GM23338 (cell line): ENCODE measurements around the gene TSC22D2. TPM values are rescaled to one million over a fixed set of nuclear protein-coding genes. Genes with fewer than 3 reads are reported as not detected.

Experiments
- ATAC-seq: fragments of 200-7000 bp; cut with Tn5 transposase; 3 replicates; pipeline ENCODE4 v1.9.1; 2020
- DNase-seq: peaks from one replicate; pipeline ENCODE4 v3.0.0-alpha.2; 2015; ENCODE audit warnings: low spot score
- H2AFZ ChIP-seq: fragments of 200-600 bp; sonication (generic); 2 replicates; pipeline ENCODE4 v1.8.0; 2016; ENCODE audit warnings: antibody characterized with exemption, mild to moderate bottlenecking, moderate library complexity
- H3F3A ChIP-seq: fragments of 200-600 bp; sonication (generic); replicated peaks from 2 replicates; pipeline ENCODE4 v1.8.0; 2017; ENCODE audit warnings: antibody characterized with exemption, mixed run types, low read depth
- H3K27ac ChIP-seq: fragments of 200-600 bp; sonication (generic); 2 replicates; pipeline ENCODE4 v1.6.1; 2016; ENCODE audit warnings: low read depth
- H3K27me3 ChIP-seq: fragments of 200-600 bp; sonication (generic); 2 replicates; pipeline ENCODE4 v1.8.0; 2016; ENCODE audit warnings: mild to moderate bottlenecking, mixed run types, moderate library complexity; ENCODE audit not compliant: insufficient read depth
- H3K36me3 ChIP-seq: fragments of 200-600 bp; sonication (generic); 2 replicates; pipeline ENCODE4 v1.8.0; 2016; ENCODE audit warnings: mild to moderate bottlenecking; ENCODE audit not compliant: insufficient read depth
- H3K4me1 ChIP-seq: fragments of 200-600 bp; sonication (generic); 2 replicates; pipeline ENCODE4 v1.8.0; 2016; ENCODE audit warnings: mild to moderate bottlenecking, moderate library complexity; ENCODE audit not compliant: insufficient read depth
- H3K4me2 ChIP-seq: fragments of 200-600 bp; sonication (generic); 2 replicates; pipeline ENCODE4 v1.7.1; 2017; ENCODE audit warnings: mixed run types
- H3K4me3 ChIP-seq: fragments of 200-600 bp; sonication (generic); 2 replicates; pipeline ENCODE4 v1.6.1; 2016; ENCODE audit warnings: mixed run types
- H3K79me2 ChIP-seq: fragments of 200-600 bp; sonication (generic); replicated peaks from 2 replicates; pipeline ENCODE4 v1.8.0; 2017; ENCODE audit warnings: mild to moderate bottlenecking; ENCODE audit not compliant: insufficient read depth
- H3K9me2 ChIP-seq: fragments of 200-600 bp; sonication (generic); 2 replicates; pipeline ENCODE4 v1.8.0; 2017; ENCODE audit not compliant: insufficient read depth
- H4K20me1 ChIP-seq: fragments of 200-600 bp; sonication (generic); replicated peaks from 2 replicates; pipeline ENCODE4 v1.8.0; 2017; ENCODE audit warnings: mild to moderate bottlenecking; ENCODE audit not compliant: insufficient read depth
- H3K27ac Mint-ChIP-seq: 2 replicates; pipeline ENCODE4 v1.8.0; 2020; ENCODE audit warnings: inconsistent platforms, mild to moderate bottlenecking, moderate library complexity, mixed read lengths
- H3K27me3 Mint-ChIP-seq: 3 replicates; pipeline ENCODE4 v1.8.0; 2022; ENCODE audit warnings: low read depth, mild to moderate bottlenecking, moderate library complexity, mixed read lengths, inconsistent platforms; ENCODE audit not compliant: insufficient read depth, poor library complexity
- H3K36me3 Mint-ChIP-seq: 3 replicates; pipeline ENCODE4 v1.8.0; 2021; ENCODE audit warnings: low read depth, mild to moderate bottlenecking, inconsistent platforms, moderate library complexity, mixed read lengths
- H3K4me1 Mint-ChIP-seq: 3 replicates; pipeline ENCODE4 v1.8.0; 2020; ENCODE audit warnings: mild to moderate bottlenecking, inconsistent platforms, mixed read lengths
- H3K4me3 Mint-ChIP-seq: 3 replicates; pipeline ENCODE4 v1.8.0; 2021; ENCODE audit warnings: moderate library complexity, mild to moderate bottlenecking, inconsistent platforms, mixed read lengths
- H3K9me3 Mint-ChIP-seq: 3 replicates; pipeline ENCODE4 v1.8.0; 2020; ENCODE audit warnings: moderate library complexity, mild to moderate bottlenecking, inconsistent platforms, mixed read lengths
- EZH2 ChIP-seq: fragments of 200-600 bp; sonication (generic); IDR thresholded peaks from one replicate; pipeline ENCODE4 v1.8.0; 2017; ENCODE audit warnings: antibody characterized with exemption, mild to moderate bottlenecking, low read depth; ENCODE audit not compliant: unreplicated experiment
- EZH2phosphoT487 ChIP-seq: fragments of 200-600 bp; sonication (generic); IDR thresholded peaks from one replicate; pipeline ENCODE4 v1.8.1; 2018; ENCODE audit warnings: antibody characterized with exemption; ENCODE audit not compliant: unreplicated experiment
- JUNB ChIP-seq: IDR thresholded peaks from one replicate; pipeline ENCODE4 v1.6.1; 2016; ENCODE audit warnings: antibody characterized with exemption; ENCODE audit not compliant: unreplicated experiment
- NANOG ChIP-seq: IDR thresholded peaks from 2 replicates; pipeline ENCODE4 v1.6.1; 2016; ENCODE audit warnings: antibody characterized with exemption, borderline replicate concordance
- ZNF462 ChIP-seq: fragments of 250-450 bp; sonication (Bioruptor Pico); IDR thresholded peaks from 2 replicates; pipeline ENCODE4 v1.5.0; 2020; ENCODE audit warnings: mild to moderate bottlenecking, moderate library complexity
- polyA plus RNA-seq: library from polyadenylated mRNA; unstranded; fragments of >200 nt; fragmentation: Nextera tagmentation; extraction: Ambion mirVana; gene quantifications from 2 replicates; pipeline ENCODE4 v1.2.1, GENCODE V29; 2016
- total RNA-seq: library from RNA; depleted of rRNA; stranded (reverse); fragments of >200 nt; shearing (Covaris generic); gene quantifications from 2 replicates; pipeline ENCODE4 v1.2.3, GENCODE V29; 2014

The TSC22D2 gene
- total and polyA plus RNA-seq, 2 experiments from 2014 or later = 18.6 to 34.2 TPM

- TF ChIP-seq EZH2phosphoT487 (no peak), ZNF462 (CRISPR knock-in tag) (no peak), JUNB (no peak)
- peaks cover 24% of the 10 kb centered on the region for H3K4me1 Mint-ChIP-seq
Observed at GRCh38 chr3:150509780-150510179, 101.7 kb downstream of the TSC22D2 start.

GRCh38 chr3:150511122-150511821 lies 103.2 kb downstream of the TSC22D2 start:
- ATAC-seq (peak; percentile 42), DNase-seq (no peak)
- Histone ChIP-seq H2AFZ (no peak overlapping the region), H4K20me1 (no peaks in the 10 kb centered on the region), H3K79me2 (no peaks in the 10 kb centered on the region), H3K4me2 (peak overlapping the region; percentile 25), H3K4me1 (peaks cover 25% of the 10 kb centered on the region), H3K36me3 (no peaks in the 10 kb centered on the region), H3F3A (no peaks in the 10 kb centered on the region), H3K9me2 (no peaks in the 10 kb centered on the region), H3K27me3 (no peaks in the 10 kb centered on the region), H3K27ac (no peak overlapping the region), H3K4me3 (no peak overlapping the region)
- peaks cover 7% of the 10 kb centered on the region; the same call in 2 of the 3 replicates for H3K9me3 Mint-ChIP-seq
- no peak overlapping the region; the same call in 1 of the 2 replicates for H3K27ac Mint-ChIP-seq
- H3K36me3 Mint-ChIP-seq = peaks cover 3% of the 10 kb centered on the region; the same call in 1 of the 3 replicates
- peaks cover 4% of the 10 kb centered on the region for H3K27me3 Mint-ChIP-seq
- peaks cover 24% of the 10 kb centered on the region for H3K4me1 Mint-ChIP-seq
- H3K4me3 Mint-ChIP-seq = no peak overlapping the region
- TF ChIP-seq NANOG = peak; percentile 31; the same call in 1 of the 2 replicates
- no peak for TF ChIP-seq EZH2

More at GRCh38 chr3:150509780-150510179, 101.7 kb downstream of the TSC22D2 start:
- H3F3A ChIP-seq = no peaks in the 10 kb centered on the region
- H3K27ac ChIP-seq = no peak overlapping the region
- no peak overlapping the region for H3K27ac Mint-ChIP-seq
- H3K36me3 Mint-ChIP-seq = peaks cover 3% of the 10 kb centered on the region; the same call in 1 of the 3 replicates
- no peaks in the 10 kb centered on the region for H3K79me2 ChIP-seq
- H3K27me3 ChIP-seq = no peaks in the 10 kb centered on the region
- ATAC-seq = no peak
- peaks cover 25% of the 10 kb centered on the region for H3K4me1 ChIP-seq
- H3K27me3 Mint-ChIP-seq = peaks cover 4% of the 10 kb centered on the region
- no peak for DNase-seq
- H3K4me3 ChIP-seq = no peak overlapping the region
- H3K9me2 ChIP-seq = no peaks in the 10 kb centered on the region
- peaks cover 3% of the 10 kb centered on the region; the same call in 2 of the 3 replicates for H3K9me3 Mint-ChIP-seq
- no peak overlapping the region for H3K4me3 Mint-ChIP-seq
- H3K4me2 ChIP-seq = no peak overlapping the region
- no peaks in the 10 kb centered on the region for H4K20me1 ChIP-seq
- no peaks in the 10 kb centered on the region for H3K36me3 ChIP-seq
- H2AFZ ChIP-seq = no peak overlapping the region
